PC-3 (cell line): ENCODE measurements around the gene PAQR3.

Experiments
- EZH2 ChIP-seq: fragments of 300-600 bp; sonication (generic); IDR thresholded peaks from one replicate; pipeline ENCODE4 v1.6.1; 2017; ENCODE audit warnings: antibody characterized with exemption, mild to moderate bottlenecking, low read length; ENCODE audit not compliant: unreplicated experiment
- EZH2phosphoT487 ChIP-seq: fragments of 300-600 bp; sonication (generic); IDR thresholded peaks from 2 replicates; pipeline ENCODE4 v1.6.1; 2018; ENCODE audit warnings: mild to moderate bottlenecking, antibody characterized with exemption, low read length, borderline replicate concordance
- TF ChIP-seq, protein P1 (sequence below): fragments of 300-600 bp; sonication (generic); conservative IDR thresholded peaks from 2 replicates; pipeline ENCODE4 v1.5.1; 2017; ENCODE audit warnings: antibody characterized with exemption, low read depth, mild to moderate bottlenecking, low read length

GRCh38 chr4:78880874-78881492 lies 58.3 kb downstream of the PAQR3 start:
- TF ChIP-seq, protein P1, sequence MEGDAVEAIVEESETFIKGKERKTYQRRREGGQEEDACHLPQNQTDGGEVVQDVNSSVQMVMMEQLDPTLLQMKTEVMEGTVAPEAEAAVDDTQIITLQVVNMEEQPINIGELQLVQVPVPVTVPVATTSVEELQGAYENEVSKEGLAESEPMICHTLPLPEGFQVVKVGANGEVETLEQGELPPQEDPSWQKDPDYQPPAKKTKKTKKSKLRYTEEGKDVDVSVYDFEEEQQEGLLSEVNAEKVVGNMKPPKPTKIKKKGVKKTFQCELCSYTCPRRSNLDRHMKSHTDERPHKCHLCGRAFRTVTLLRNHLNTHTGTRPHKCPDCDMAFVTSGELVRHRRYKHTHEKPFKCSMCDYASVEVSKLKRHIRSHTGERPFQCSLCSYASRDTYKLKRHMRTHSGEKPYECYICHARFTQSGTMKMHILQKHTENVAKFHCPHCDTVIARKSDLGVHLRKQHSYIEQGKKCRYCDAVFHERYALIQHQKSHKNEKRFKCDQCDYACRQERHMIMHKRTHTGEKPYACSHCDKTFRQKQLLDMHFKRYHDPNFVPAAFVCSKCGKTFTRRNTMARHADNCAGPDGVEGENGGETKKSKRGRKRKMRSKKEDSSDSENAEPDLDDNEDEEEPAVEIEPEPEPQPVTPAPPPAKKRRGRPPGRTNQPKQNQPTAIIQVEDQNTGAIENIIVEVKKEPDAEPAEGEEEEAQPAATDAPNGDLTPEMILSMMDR, result no peak
- TF ChIP-seq EZH2phosphoT487 (no peak), EZH2 (no peak)
